HG03064 (cell line): ENCODE results near the gene ATF7IP.

ENCODE experiments used
- ATAC-seq: cut with Tn5 transposase; IDR thresholded peaks from one replicate; pipeline ENCODE4 v1.9.1; 2021; ENCODE audit warnings: low read depth; ENCODE audit not compliant: unreplicated experiment

Gene ATF7IP

GRCh38 chr12:14479004-14479403, 113.5 kb downstream of the ATF7IP start:
- ATAC-seq: no peak

GRCh38 chr12:14481201-14481600, 115.7 kb downstream of the ATF7IP start:
- no peak for ATAC-seq

GRCh38 chr12:14482361-14482760, 116.9 kb downstream of the ATF7IP start:
- ATAC-seq: no peak

- ATAC-seq: no peak
These were observed 117.4 kb downstream of the ATF7IP start for GRCh38 chr12:14482886-14483285.

GRCh38 chr12:14495326-14495725, 129.8 kb downstream of the ATF7IP start:
- no peak for ATAC-seq

GRCh38 chr12:14505626-14506596, 140.4 kb downstream of the ATF7IP start:
- ATAC-seq: no peak

GRCh38 chr12:14510574-14510973, 145.1 kb downstream of the ATF7IP start:
- no peak for ATAC-seq

- ATAC-seq: no peak
These were observed 148.8 kb downstream of the ATF7IP start for GRCh38 chr12:14514154-14514842.

GRCh38 chr12:14514946-14515345, 149.5 kb downstream of the ATF7IP start:
- ATAC-seq: no peak

- ATAC-seq: no peak
These were observed 156.3 kb downstream of the ATF7IP start for GRCh38 chr12:14521822-14522221.

- ATAC-seq: no peak
These were observed 160.5 kb downstream of the ATF7IP start for GRCh38 chr12:14525964-14526363.

- ATAC-seq: no peak
These were observed 166.7 kb downstream of the ATF7IP start for GRCh38 chr12:14532152-14532551.

- no peak for ATAC-seq
These were observed 171.6 kb downstream of the ATF7IP start for GRCh38 chr12:14537088-14537487.

GRCh38 chr12:14540801-14541462, 175.4 kb downstream of the ATF7IP start:
- ATAC-seq: no peak

- no peak for ATAC-seq
These were observed 180.0 kb downstream of the ATF7IP start for GRCh38 chr12:14545144-14546124.

- no peak for ATAC-seq
These were observed 182.1 kb downstream of the ATF7IP start for GRCh38 chr12:14547571-14547970.

- no peak for ATAC-seq
These were observed 183.1 kb downstream of the ATF7IP start for GRCh38 chr12:14548609-14549008.
